K562 (cell line): ENCODE results near the gene SMG5. TPM values are rescaled to one million over a fixed set of nuclear protein-coding genes. Genes with fewer than 3 reads are reported as not detected.

Experiments used
- ARNT ChIP-seq, 2 experiments: fragments of 450-650 bp; IDR thresholded peaks; 2 replicates each; pipeline ENCODE4 v1.6.1; 2016; ENCODE audit warnings: mild to moderate bottlenecking in 1 of 2
- BHLHE40 ChIP-seq: IDR thresholded peaks from 2 replicates; pipeline ENCODE4 v1.6.1; 2011; ENCODE audit warnings: low read length, improper control_type of control experiment
- CHD1 ChIP-seq: fragments of 200-600 bp; sonication (generic); IDR thresholded peaks from one replicate; pipeline ENCODE4 v1.6.1; 2012; ENCODE audit warnings: mild to moderate bottlenecking, moderate library complexity, low read length, inconsistent platforms
- EP300 ChIP-seq: IDR thresholded peaks from 2 replicates; pipeline ENCODE4 v1.6.1; 2012; ENCODE audit warnings: low read length, improper control_type of control experiment
- FIP1L1 ChIP-seq: fragments of 200-400 bp; formaldehyde crosslinking; IDR thresholded peaks from 2 replicates; pipeline ENCODE4 v1.6.1; 2018; ENCODE audit warnings: mild to moderate bottlenecking, low read depth, low read length; ENCODE audit not compliant: poor library complexity, severe bottlenecking
- KAT7 ChIP-seq: sonication (generic); formaldehyde crosslinking; IDR thresholded peaks from 2 replicates; pipeline ENCODE4 v1.8.0; 2022; ENCODE audit warnings: missing genetic modification reagents, mild to moderate bottlenecking, borderline replicate concordance
- L3MBTL2 ChIP-seq: fragments of 450-650 bp; IDR thresholded peaks from 2 replicates; pipeline ENCODE4 v1.6.1; 2016; ENCODE audit warnings: mild to moderate bottlenecking, moderate library complexity
- MNT ChIP-seq, 2 experiments: fragments of 450-650 bp; conservative IDR thresholded peaks; 2 replicates each; pipeline ENCODE4 v1.6.1; 2017; ENCODE audit warnings: mild to moderate bottlenecking in 2 of 2, moderate library complexity in 2 of 2
- NCOA4 ChIP-seq: fragments of 450-650 bp; IDR thresholded peaks from 2 replicates; pipeline ENCODE4 v1.6.1; 2018; ENCODE audit warnings: mild to moderate bottlenecking; ENCODE audit not compliant: partially characterized antibody
- NR3C1 ChIP-seq: sonication (generic); formaldehyde crosslinking; IDR thresholded peaks from 2 replicates; pipeline ENCODE4 v1.8.1; 2022; ENCODE audit warnings: missing genetic modification reagents
- NRF1 ChIP-seq, 2 experiments: fragments of 450-650 bp; IDR thresholded peaks in 1 of 2; conservative IDR thresholded peaks in 1 of 2; 2 replicates each; pipeline ENCODE4 v1.6.1; 2014; ENCODE audit warnings: mild to moderate bottlenecking in 2 of 2
- PCBP2 ChIP-seq: fragments of 200-400 bp; formaldehyde crosslinking; IDR thresholded peaks from 2 replicates; pipeline ENCODE4 v1.6.1; 2018; ENCODE audit warnings: low read length, low read depth, mild to moderate bottlenecking, moderate library complexity; ENCODE audit not compliant: poor library complexity, severe bottlenecking
- PHB2 ChIP-seq: fragments of 450-650 bp; IDR thresholded peaks from 2 replicates; pipeline ENCODE4 v1.6.1; 2017; ENCODE audit warnings: low read depth
- POLR3A ChIP-seq: IDR thresholded peaks from 2 replicates; pipeline ENCODE4 v1.6.1; 2011; ENCODE audit warnings: borderline replicate concordance, mild to moderate bottlenecking, moderate library complexity; ENCODE audit not compliant: insufficient read length, insufficient read depth; ENCODE audit errors: extremely low read depth
- RUNX1 ChIP-seq: sonication (generic); IDR thresholded peaks from 2 replicates; pipeline ENCODE4 v1.6.1; 2016; ENCODE audit warnings: antibody characterized with exemption, low read depth
- STAG1 ChIP-seq: sonication (generic); formaldehyde crosslinking; IDR thresholded peaks from 2 replicates; pipeline ENCODE4 v1.5.0; 2020; ENCODE audit warnings: missing genetic modification reagents, borderline replicate concordance
- TAF15 ChIP-seq: fragments of 200-400 bp; formaldehyde crosslinking; IDR thresholded peaks from 2 replicates; pipeline ENCODE4 v1.6.1; 2017; ENCODE audit warnings: mild to moderate bottlenecking, low read depth, low read length, moderate library complexity
- TEAD1 ChIP-seq, 2 experiments: fragments of 450-650 bp in 1 of 2; sonication (generic) in 1 of 2; formaldehyde crosslinking; IDR thresholded peaks; 2 replicates each; pipeline versions ENCODE4 v1.4.0 to v1.8.0; 2020 to 2022; ENCODE audit warnings: mild to moderate bottlenecking in 2 of 2, missing genetic modification reagents in 1 of 2
- ZC3H4 ChIP-seq: sonication (generic); formaldehyde crosslinking; IDR thresholded peaks from 2 replicates; pipeline ENCODE4 v1.9.0; 2021; ENCODE audit warnings: missing genetic modification reagents, borderline replicate concordance
- ZNF165 ChIP-seq: fragments of 250-450 bp; sonication (Bioruptor Pico); IDR thresholded peaks from 2 replicates; pipeline ENCODE4 v1.4.0; 2020; ENCODE audit warnings: borderline replicate concordance
- ZNF395 ChIP-seq: fragments of 200-800 bp; sonication (Bioruptor generic); IDR thresholded peaks from 2 replicates; pipeline ENCODE4 v1.6.1; 2017; ENCODE audit warnings: missing genetic modification characterization, missing compliant biosample characterization
- ZNF780A ChIP-seq: fragments of 250-450 bp; sonication (Bioruptor Pico); IDR thresholded peaks from 2 replicates; pipeline ENCODE4 v1.5.0; 2021; ENCODE audit warnings: mild to moderate bottlenecking
- polyA plus RNA-seq, 8 experiments: library from polyadenylated mRNA; depleted of rRNA in 4 of 8; stranded (reverse) in 5 of 8; unstranded in 3 of 8; fragments of >200 nt; fragmentation: Nextera tagmentation in 2 of 8; fragmentation: Illumina TruSeq in 1 of 8; extraction: Ambion mirVana in 2 of 8; extraction: Trizol in 1 of 8; gene quantifications; 2 replicates each; pipeline versions ENCODE4 v1.2.1 to v1.2.3, GENCODE V29; 2011 to 2014; ENCODE audit warnings: inconsistent platforms in 1 of 8, missing spikeins in 1 of 8
- total RNA-seq, 7 experiments: library from RNA; depleted of rRNA in 6 of 7; stranded (reverse); fragments of >200 nt in 6 of 7; fragmentation: Illumina TruSeq in 2 of 7; extraction: Trizol in 2 of 7; gene quantifications; 2 replicates each; pipeline versions ENCODE4 v1.2.1 to v1.2.3, GENCODE V29; 2011 to 2021; ENCODE audit warnings: low replicate concordance in 1 of 7
- TF ChIP-seq, protein P1 (sequence below): fragments of 250-450 bp; sonication (Bioruptor Pico); IDR thresholded peaks from 2 replicates; pipeline ENCODE4 v1.8.0; 2022; ENCODE audit warnings: inconsistent platforms, mild to moderate bottlenecking, moderate library complexity, borderline replicate concordance
- TF ChIP-seq, protein P2 (sequence below): sonication (generic); formaldehyde crosslinking; IDR thresholded peaks from 2 replicates; pipeline ENCODE4 v1.9.0; 2022; ENCODE audit warnings: mild to moderate bottlenecking, missing genetic modification reagents

Gene SMG5
- total and polyA plus RNA-seq, 9 of the 15 experiments (the other 6 are each of a cell fraction or from before 2014, with no cell fraction given): 1.4 to 85.9 (median 53.0) TPM

DNA sequence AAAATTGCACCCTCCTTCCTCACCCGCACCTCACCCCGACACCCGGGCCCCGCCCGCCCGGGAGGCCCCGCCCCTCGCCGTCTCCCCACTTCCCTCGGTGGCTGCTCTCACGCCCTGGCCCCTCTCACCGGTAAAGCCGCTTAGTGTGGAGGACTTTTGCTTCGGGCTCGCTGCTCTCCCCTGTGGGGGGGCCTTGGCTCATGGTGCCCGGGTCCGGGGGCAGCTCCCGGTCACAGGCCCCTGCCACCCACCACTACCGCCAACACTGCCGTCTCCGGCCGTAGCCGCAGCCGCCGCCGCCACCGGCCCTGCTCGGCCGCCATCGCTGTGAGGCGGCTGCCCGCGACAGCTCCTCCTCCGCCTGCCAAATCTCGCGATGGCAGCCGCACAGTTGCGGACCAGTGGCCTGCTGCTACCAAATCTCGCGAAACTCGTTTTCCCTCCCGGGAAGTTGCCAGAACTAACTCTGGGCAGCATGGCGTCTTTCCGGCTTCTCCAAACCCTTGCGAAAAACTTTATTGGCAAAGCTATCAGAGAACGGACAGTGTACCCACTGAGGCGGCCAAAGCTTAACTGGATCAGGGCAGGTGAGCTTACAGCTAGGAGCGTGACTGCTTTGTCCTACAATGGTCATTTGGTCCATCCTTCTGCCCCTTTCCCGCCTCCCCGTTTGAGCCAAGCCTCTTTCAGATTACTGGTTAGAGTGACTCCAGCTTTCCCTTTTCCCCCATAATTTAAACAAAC is at the start of gene SMG5 (continued):
- TF ChIP-seq TAF15 (no peak), ZNF780A (no peak), ZNF165 (CRISPR knock-in tag) (no peak), MNT (conservative IDR thresholded peaks at IDR 0.05) (peak; percentile 84 to 89), CHD1 (no peak), BHLHE40 (peak; percentile 11; the same call in 1 of the 2 replicates), FIP1L1 (peak; percentile 80), NRF1 (conservative IDR thresholded peaks at IDR 0.05 in 1 of 2, IDR thresholded peaks at IDR 0.05 in 1 of 2) (peak; percentile 10 to 62; a peak in 3 of 4 replicates), POLR3A (no peak), KAT7 (CRISPR knock-in tag) (peak; percentile 98), TEAD1 (CRISPR knock-in tag; IDR thresholded peaks at IDR 0.05) (peak in 1 of 2 experiments; percentile 19; a peak in 2 of 4 replicates), NR3C1 (CRISPR knock-in tag) (no peak), STAG1 (CRISPR knock-in tag) (no peak), EP300 (peak; percentile 52; the same call in 1 of the 2 replicates), L3MBTL2 (peak; percentile 50; the same call in 1 of the 2 replicates), PCBP2 (no peak), RUNX1 (no peak), PHB2 (no peak), ZC3H4 (no peak), NCOA4 (no peak), ZNF395 (CRISPR knock-in tag) (peak; percentile 88), ARNT (IDR thresholded peaks at IDR 0.05) (no peak; a peak in 1 of 4 replicates)
- TF ChIP-seq, protein P1, sequence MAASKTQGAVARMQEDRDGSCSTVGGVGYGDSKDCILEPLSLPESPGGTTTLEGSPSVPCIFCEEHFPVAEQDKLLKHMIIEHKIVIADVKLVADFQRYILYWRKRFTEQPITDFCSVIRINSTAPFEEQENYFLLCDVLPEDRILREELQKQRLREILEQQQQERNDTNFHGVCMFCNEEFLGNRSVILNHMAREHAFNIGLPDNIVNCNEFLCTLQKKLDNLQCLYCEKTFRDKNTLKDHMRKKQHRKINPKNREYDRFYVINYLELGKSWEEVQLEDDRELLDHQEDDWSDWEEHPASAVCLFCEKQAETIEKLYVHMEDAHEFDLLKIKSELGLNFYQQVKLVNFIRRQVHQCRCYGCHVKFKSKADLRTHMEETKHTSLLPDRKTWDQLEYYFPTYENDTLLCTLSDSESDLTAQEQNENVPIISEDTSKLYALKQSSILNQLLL: no peak
- TF ChIP-seq, protein P2, sequence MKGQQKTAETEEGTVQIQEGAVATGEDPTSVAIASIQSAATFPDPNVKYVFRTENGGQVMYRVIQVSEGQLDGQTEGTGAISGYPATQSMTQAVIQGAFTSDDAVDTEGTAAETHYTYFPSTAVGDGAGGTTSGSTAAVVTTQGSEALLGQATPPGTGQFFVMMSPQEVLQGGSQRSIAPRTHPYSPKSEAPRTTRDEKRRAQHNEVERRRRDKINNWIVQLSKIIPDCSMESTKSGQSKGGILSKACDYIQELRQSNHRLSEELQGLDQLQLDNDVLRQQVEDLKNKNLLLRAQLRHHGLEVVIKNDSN (CRISPR knock-in tag): no peak
